Thoracic aorta (tissue), 2 donors: ENCODE data around the gene BANK1. TPM values are rescaled to one million over a fixed set of nuclear protein-coding genes. Genes with fewer than 3 reads are reported as not detected.

ENCODE experiments used
- ATAC-seq: fragments of 150-250 bp; one replicate; pipeline ENCODE4 v1.8.0; 2017; ENCODE audit warnings: low read depth; ENCODE audit not compliant: insufficient number of reproducible peaks, low FRiP score
- DNase-seq: peaks from one replicate; pipeline ENCODE4 v3.0.0-alpha.2; 2020; ENCODE audit warnings: low spot score
- H3K27ac ChIP-seq, 2 donors: fragments of 200-600 bp; sonication (generic); 1 replicate in 1 of 2; 2 replicates in 1 of 2; pipeline ENCODE4 v1.5.1; 2016; ENCODE audit warnings: mild to moderate bottlenecking in 2 of 2, moderate library complexity in 2 of 2
- H3K27me3 ChIP-seq: fragments of 200-600 bp; sonication (generic); replicated peaks from 2 replicates; pipeline ENCODE4 v1.6.0; 2016; ENCODE audit warnings: mild to moderate bottlenecking; ENCODE audit not compliant: insufficient read depth
- H3K36me3 ChIP-seq: fragments of 200-600 bp; sonication (generic); one replicate; pipeline ENCODE4 v1.5.1; 2016
- H3K4me1 ChIP-seq, 2 donors: fragments of 200-600 bp; sonication (generic); 1 replicate in 1 of 2; 2 replicates in 1 of 2; pipeline versions ENCODE4 v1.5.1 to v1.6.0; 2016; ENCODE audit warnings: low read depth in 2 of 2, mild to moderate bottlenecking in 1 of 2; ENCODE audit not compliant: control insufficient read depth in 1 of 2
- H3K4me3 ChIP-seq: fragments of 200-600 bp; sonication (generic); 2 replicates; pipeline ENCODE4 v1.5.1; 2016; ENCODE audit warnings: mild to moderate bottlenecking
- H3K9me3 ChIP-seq: fragments of 200-600 bp; sonication (generic); 2 replicates; pipeline ENCODE4 v1.5.1; 2016
- total RNA-seq, 2 donors: library from RNA; depleted of rRNA; stranded (reverse); fragments of >200 nt; gene quantifications; one replicate each; pipeline versions ENCODE4 v1.1.0 to v1.2.3, GENCODE V29; 2016
- TF ChIP-seq, protein P1 (sequence below): fragments of 200-600 bp; sonication (generic); IDR thresholded peaks from one replicate; pipeline ENCODE4 v1.5.1; 2019; ENCODE audit warnings: antibody characterized with exemption

Gene BANK1
- total RNA-seq, 2 donors from 2014 or later = 0.85 to 1.1 TPM

DNA sequence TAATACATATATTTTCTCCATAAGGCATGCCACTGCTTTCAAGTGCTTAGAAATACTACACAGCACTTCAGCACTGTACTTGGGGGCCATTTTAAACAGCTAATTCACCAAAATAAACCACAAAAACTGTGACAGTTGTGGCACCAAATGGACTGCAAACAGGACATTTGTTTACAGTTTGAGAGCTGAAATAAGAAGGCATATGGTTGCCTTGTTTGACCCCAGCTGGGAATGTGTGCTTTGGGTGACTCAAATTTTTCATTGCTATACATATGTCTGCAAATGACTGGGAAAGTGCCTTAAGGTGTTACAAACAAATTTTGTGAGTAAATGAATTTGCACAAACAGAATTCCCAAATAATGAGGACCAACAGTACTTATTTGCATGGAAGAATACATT lies 124.2 kb downstream of the BANK1 start:
- no peak for DNase-seq
- Histone ChIP-seq H3K4me3 (no peak overlapping the region), H3K27me3 (no peaks in the 10 kb centered on the region), H3K36me3 (no peaks in the 10 kb centered on the region), H3K27ac (no peak overlapping the region), H3K4me1 (no peaks in the 10 kb centered on the region), H3K9me3 (no peaks in the 10 kb centered on the region)
- no peak for ATAC-seq
- TF ChIP-seq, protein P1, sequence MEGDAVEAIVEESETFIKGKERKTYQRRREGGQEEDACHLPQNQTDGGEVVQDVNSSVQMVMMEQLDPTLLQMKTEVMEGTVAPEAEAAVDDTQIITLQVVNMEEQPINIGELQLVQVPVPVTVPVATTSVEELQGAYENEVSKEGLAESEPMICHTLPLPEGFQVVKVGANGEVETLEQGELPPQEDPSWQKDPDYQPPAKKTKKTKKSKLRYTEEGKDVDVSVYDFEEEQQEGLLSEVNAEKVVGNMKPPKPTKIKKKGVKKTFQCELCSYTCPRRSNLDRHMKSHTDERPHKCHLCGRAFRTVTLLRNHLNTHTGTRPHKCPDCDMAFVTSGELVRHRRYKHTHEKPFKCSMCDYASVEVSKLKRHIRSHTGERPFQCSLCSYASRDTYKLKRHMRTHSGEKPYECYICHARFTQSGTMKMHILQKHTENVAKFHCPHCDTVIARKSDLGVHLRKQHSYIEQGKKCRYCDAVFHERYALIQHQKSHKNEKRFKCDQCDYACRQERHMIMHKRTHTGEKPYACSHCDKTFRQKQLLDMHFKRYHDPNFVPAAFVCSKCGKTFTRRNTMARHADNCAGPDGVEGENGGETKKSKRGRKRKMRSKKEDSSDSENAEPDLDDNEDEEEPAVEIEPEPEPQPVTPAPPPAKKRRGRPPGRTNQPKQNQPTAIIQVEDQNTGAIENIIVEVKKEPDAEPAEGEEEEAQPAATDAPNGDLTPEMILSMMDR = no peak

DNA sequence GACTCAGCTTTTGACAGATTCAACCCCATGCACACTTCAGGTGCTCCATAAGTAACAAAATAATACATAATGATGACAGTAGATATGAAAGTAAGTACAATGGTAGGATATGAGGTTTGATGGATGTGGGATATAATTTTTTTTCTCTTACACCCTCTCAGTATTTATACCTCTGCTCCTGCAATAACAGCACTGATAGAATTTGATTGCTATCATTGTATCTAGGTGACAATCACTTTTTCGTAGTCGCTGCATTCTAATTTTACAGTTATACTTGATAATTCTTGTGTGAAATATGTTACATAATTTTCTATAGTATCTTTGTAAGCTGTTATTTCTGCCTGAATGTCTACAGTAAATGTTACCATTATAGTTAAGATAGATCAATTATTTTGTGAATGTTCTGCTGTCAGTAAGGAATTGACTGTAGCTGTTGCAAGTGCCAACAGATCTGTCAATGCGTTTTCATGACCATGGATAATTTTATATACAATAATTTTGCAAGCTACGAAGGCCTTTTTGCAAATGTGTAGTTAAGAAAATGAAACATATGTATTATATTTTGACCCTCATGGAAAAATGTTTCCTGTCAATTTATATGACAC lies 128.9 kb downstream of the BANK1 start:
- TF ChIP-seq, protein P1 = no peak
- no peak overlapping the region for H3K4me3 ChIP-seq
- no peaks in the 10 kb centered on the region for H3K9me3 ChIP-seq
- no peak for ATAC-seq
- H3K27ac ChIP-seq = no peak overlapping the region
- no peaks in the 10 kb centered on the region for H3K27me3 ChIP-seq
- no peaks in the 10 kb centered on the region for H3K36me3 ChIP-seq
- DNase-seq = no peak
- no peaks in the 10 kb centered on the region for H3K4me1 ChIP-seq

DNA sequence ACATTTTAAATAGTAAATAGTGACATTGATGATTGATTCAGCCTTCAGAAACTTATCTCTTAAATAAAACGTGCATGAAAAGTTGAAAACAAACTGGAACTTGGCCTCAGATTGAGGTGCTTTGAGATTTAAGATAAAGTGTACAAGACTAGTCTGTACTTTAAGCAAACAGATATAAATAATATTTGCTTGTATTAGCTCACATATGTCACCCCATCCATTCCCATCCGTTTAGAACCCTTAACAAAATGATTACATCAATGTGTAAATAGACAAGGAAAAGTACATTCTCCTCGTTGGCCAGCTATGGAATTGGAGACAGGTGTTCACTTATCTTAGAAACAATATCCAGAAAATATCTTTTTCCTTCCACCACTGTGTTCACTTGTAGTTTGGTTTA lies 130.8 kb downstream of the BANK1 start:
- Histone ChIP-seq H3K4me1 (no peaks in the 10 kb centered on the region), H3K27ac (no peak overlapping the region), H3K9me3 (no peaks in the 10 kb centered on the region), H3K36me3 (no peaks in the 10 kb centered on the region), H3K27me3 (no peaks in the 10 kb centered on the region), H3K4me3 (no peak overlapping the region)
- DNase-seq (no peak), ATAC-seq (no peak)
- TF ChIP-seq, protein P1 = no peak

DNA sequence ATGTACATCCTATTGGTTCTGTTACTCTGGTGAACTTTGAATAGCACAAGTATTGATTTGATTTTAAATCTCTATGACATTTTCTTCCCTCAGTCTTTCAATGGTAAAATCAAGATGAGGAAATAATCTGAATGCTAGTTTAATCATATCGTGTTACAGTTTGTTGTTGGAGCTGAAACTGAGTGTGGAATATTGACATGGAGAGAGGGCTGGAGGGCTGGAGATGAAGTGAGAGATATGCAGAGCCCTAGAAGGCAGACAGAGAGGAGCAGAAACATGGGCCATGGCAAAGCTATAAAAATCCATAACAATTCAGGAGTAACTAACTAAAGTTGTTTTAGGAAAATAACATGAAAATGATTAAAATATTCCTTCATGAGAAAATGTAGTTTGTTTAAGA lies 141.1 kb downstream of the BANK1 start:
- Histone ChIP-seq H3K4me1 (no peaks in the 10 kb centered on the region), H3K27me3 (no peaks in the 10 kb centered on the region), H3K36me3 (no peaks in the 10 kb centered on the region), H3K9me3 (no peaks in the 10 kb centered on the region), H3K4me3 (no peak overlapping the region), H3K27ac (no peak overlapping the region)
- DNase-seq = no peak
- ATAC-seq = no peak
- TF ChIP-seq, protein P1 = no peak

DNA sequence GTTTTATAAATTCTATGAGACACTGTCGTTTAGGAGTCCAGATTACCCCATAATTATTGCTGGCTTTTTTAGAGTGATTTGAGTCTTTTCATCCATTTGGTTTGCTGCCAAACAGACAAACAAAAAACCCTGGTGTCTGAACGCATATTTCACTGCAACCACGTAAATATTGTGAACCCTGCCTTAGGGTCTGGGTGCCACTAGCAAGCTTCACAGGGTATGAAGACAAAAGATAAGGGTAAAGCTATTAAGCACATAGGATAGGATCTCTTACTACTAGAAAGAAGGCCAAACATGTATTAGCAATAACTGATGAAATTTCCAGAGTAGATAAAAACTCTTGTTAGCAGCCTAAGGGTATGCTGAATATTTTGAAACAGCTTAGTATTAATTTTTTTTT lies 143.3 kb downstream of the BANK1 start:
- H3K27ac ChIP-seq = no peak overlapping the region
- H3K27me3 ChIP-seq = no peaks in the 10 kb centered on the region
- TF ChIP-seq, protein P1 = no peak
- H3K4me1 ChIP-seq = no peaks in the 10 kb centered on the region
- H3K36me3 ChIP-seq = no peaks in the 10 kb centered on the region
- DNase-seq = no peak
- no peaks in the 10 kb centered on the region for H3K9me3 ChIP-seq
- no peak for ATAC-seq
- H3K4me3 ChIP-seq = no peak overlapping the region
